Measurements from ENCODE around the gene SLC25A1. TPM values are rescaled to one million over a fixed set of nuclear protein-coding genes. Genes with fewer than 3 reads are reported as not detected.
A peak's percentile ranks its signal among the peaks of the same experiment; 100 is the strongest.

Gene SLC25A1
- total and polyA plus RNA-seq, 2 of the 8 experiments (the other 6 are each of a cell fraction or from before 2014, with no cell fraction given): 110 to 148 TPM

DNA sequence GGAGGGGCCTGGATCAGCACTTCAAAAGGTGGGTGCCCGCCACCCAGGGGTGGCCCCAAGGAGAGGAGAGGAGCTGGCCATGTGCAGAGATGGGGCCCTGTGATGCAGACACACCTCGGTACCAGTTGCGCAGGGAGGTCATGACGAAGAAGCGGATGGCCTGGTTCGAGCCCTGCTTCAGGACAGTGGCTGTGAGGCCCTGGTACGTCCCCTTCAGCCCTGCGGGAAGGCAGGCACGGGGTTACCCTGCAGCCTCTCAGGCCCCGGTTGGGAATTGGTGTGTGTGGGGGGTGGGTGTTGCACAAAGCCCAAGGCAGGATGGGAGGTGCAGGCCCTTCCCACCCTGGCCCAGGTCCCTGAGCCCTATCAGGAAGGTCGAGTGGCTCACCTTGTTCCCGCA, 1.8 kb downstream of the SLC25A1 start:
- Histone ChIP-seq H2BK12ac (ENCODE audit: low read depth, low read length) (no peak overlapping the region), H4K5ac (ENCODE audit: insufficient read length, low read depth, low read length) (no peak overlapping the region), H4K20me1 (replicated peaks in 1 of 2; ENCODE audit: control insufficient read depth in 1 of 2, insufficient read depth in 2 of 2, low read length in 2 of 2) (peaks cover 4 to 29% of the 10 kb centered on the region in 2 experiments), H3K23ac (ENCODE audit: insufficient read length) (no peak overlapping the region), H3K79me1 (ENCODE audit: low read depth, low read length) (peaks cover 18% of the 10 kb centered on the region), H2BK5ac (ENCODE audit: low read depth, low read length) (peak overlapping the region; percentile 78; the same call in 1 of the 2 replicates), H2BK15ac (ENCODE audit: low read length) (no peak overlapping the region), H3K79me2 (ENCODE audit: control insufficient read depth in 1 of 2, insufficient read depth in 2 of 2, low read length in 2 of 2) (peaks cover 5 to 30% of the 10 kb centered on the region in 2 experiments; a peak in 3 of 4 replicates), H4K8ac (ENCODE audit: extremely low read depth, insufficient read depth, low read length) (no peak overlapping the region), H3K14ac (ENCODE audit: insufficient read length) (no peak overlapping the region), H3K4ac (replicated peaks; ENCODE audit: insufficient read length, low read depth, low read length) (no peak overlapping the region), H3K27me3 (replicated peaks in 1 of 4; ENCODE audit: control insufficient read depth in 3 of 4, extremely low read depth in 1 of 4, insufficient read depth in 3 of 4, low read length in 3 of 4) (no peaks in the 10 kb centered on the region), H2AK5ac (ENCODE audit: low read depth, low read length) (no peak overlapping the region), H3K27ac (ENCODE audit: low read depth, low read length) (no peak overlapping the region), H3K9me3 (ENCODE audit: insufficient read depth in 2 of 2, low read depth in 1 of 2, low read length in 1 of 2) (no peaks in the 10 kb centered on the region), H3K4me2 (ENCODE audit: insufficient read depth in 1 of 2, low read depth in 2 of 2, low read length in 2 of 2) (peak overlapping the region in 1 of 2 experiments; percentile 35; a peak in 1 of 4 replicates), H3K56ac (replicated peaks; ENCODE audit: insufficient read length, low read depth, low read length) (no peak overlapping the region), H3K36me3 (ENCODE audit: control insufficient read depth in 2 of 4, insufficient read depth in 4 of 4, low read length in 3 of 4) (peaks cover 0 to 9% (median 0%) of the 10 kb centered on the region in 4 experiments; a peak in 2 of 8 replicates), H3K18ac (ENCODE audit: extremely low read depth, low read length) (no peak overlapping the region), H2AFZ (ENCODE audit: low read length) (no peak overlapping the region), H3K23me2 (ENCODE audit: low read depth, low read length) (peaks cover 13% of the 10 kb centered on the region), H3K9ac (replicated peaks in 1 of 4; ENCODE audit: extremely low read depth in 1 of 4, low read depth in 3 of 4, low read length in 3 of 4) (peak overlapping the region in 1 of 4 experiments; percentile 28; a peak in 2 of 7 replicates), H3K4me1 (replicated peaks in 1 of 4; ENCODE audit: control insufficient read depth in 3 of 4, insufficient read depth in 4 of 4, low read length in 3 of 4) (peaks cover 0 to 45% (median 28%) of the 10 kb centered on the region in 4 experiments; a peak in 6 of 7 replicates), H2BK20ac (ENCODE audit: low read length) (no peak overlapping the region), H3K4me3 (ENCODE audit: extremely low read depth in 1 of 4, insufficient read depth in 2 of 4, low read depth in 3 of 4, low read length in 4 of 4) (no peak overlapping the region), H4K91ac (replicated peaks; ENCODE audit: insufficient read length, low read length) (peak overlapping the region; percentile 35), H2BK120ac (replicated peaks; ENCODE audit: low read depth, low read length) (no peak overlapping the region)
- FAIRE-seq (no peak), DNase-seq (ENCODE audit: low read depth in 1 of 2, low spot score in 2 of 2) (no peak)
- ChIA-PET POLR2A (ENCODE audit: partially characterized antibody) (interaction anchor here (0.6 to 2.3 kb wide), 3 partner anchors 9 to 303 kb away, joined by 3 to 9 read pairs (median 8); partner anchors contain the start of gene UFD1), CTCF (ENCODE audit: partially characterized antibody) (no interaction called here)
- WGBS, 2 experiments (ENCODE audit: extremely low coverage in 1 of 2, insufficient coverage in 1 of 2, insufficient read length in 1 of 2, insufficient replicate concordance in 2 of 2, low coverage in 1 of 2, low lambda C conversion rate in 2 of 2, missing lambda C conversion rate in 1 of 2): 93% methylated on average over 12 of the region's 12 CpGs; no CpG with 5 or more reads in 1 of the 2 experiments
- TF ChIP-seq, protein P1, sequence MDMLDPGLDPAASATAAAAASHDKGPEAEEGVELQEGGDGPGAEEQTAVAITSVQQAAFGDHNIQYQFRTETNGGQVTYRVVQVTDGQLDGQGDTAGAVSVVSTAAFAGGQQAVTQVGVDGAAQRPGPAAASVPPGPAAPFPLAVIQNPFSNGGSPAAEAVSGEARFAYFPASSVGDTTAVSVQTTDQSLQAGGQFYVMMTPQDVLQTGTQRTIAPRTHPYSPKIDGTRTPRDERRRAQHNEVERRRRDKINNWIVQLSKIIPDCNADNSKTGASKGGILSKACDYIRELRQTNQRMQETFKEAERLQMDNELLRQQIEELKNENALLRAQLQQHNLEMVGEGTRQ (IDR thresholded peaks at IDR 0.05; ENCODE audit: low read length): no peak
- TF ChIP-seq, protein P2, sequence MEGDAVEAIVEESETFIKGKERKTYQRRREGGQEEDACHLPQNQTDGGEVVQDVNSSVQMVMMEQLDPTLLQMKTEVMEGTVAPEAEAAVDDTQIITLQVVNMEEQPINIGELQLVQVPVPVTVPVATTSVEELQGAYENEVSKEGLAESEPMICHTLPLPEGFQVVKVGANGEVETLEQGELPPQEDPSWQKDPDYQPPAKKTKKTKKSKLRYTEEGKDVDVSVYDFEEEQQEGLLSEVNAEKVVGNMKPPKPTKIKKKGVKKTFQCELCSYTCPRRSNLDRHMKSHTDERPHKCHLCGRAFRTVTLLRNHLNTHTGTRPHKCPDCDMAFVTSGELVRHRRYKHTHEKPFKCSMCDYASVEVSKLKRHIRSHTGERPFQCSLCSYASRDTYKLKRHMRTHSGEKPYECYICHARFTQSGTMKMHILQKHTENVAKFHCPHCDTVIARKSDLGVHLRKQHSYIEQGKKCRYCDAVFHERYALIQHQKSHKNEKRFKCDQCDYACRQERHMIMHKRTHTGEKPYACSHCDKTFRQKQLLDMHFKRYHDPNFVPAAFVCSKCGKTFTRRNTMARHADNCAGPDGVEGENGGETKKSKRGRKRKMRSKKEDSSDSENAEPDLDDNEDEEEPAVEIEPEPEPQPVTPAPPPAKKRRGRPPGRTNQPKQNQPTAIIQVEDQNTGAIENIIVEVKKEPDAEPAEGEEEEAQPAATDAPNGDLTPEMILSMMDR (IDR thresholded peaks at IDR 0.05; ENCODE audit: control extremely low read depth in 1 of 3, insufficient read depth in 1 of 3, low read depth in 1 of 3, low read length in 3 of 3): no peak
- TF ChIP-seq TEAD4 (IDR thresholded peaks at IDR 0.05; ENCODE audit: low read depth, low read length): no peak
- no peak for TF ChIP-seq JUND (IDR thresholded peaks at IDR 0.05; ENCODE audit: low read length)
- no peak for TF ChIP-seq KDM4A (IDR thresholded peaks at IDR 0.05; ENCODE audit: low read depth, low read length, severe bottlenecking)
- no peak for TF ChIP-seq CBX5 (IDR thresholded peaks at IDR 0.05; ENCODE audit: low read depth, low read length)
- no peak for TF ChIP-seq ASH2L (IDR thresholded peaks at IDR 0.05; ENCODE audit: low read length)
- TF ChIP-seq, protein P3, sequence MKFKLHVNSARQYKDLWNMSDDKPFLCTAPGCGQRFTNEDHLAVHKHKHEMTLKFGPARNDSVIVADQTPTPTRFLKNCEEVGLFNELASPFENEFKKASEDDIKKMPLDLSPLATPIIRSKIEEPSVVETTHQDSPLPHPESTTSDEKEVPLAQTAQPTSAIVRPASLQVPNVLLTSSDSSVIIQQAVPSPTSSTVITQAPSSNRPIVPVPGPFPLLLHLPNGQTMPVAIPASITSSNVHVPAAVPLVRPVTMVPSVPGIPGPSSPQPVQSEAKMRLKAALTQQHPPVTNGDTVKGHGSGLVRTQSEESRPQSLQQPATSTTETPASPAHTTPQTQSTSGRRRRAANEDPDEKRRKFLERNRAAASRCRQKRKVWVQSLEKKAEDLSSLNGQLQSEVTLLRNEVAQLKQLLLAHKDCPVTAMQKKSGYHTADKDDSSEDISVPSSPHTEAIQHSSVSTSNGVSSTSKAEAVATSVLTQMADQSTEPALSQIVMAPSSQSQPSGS (IDR thresholded peaks at IDR 0.05; ENCODE audit: low read length): no peak

All from H1 (cell line).